Stimulated activated CD8-positive, alpha-beta memory T cell treated with anti-CD3 and anti-CD28 coated beads, Interleukin-15, amount 100 ng/mL, for 4 hours (primary cell): ENCODE measurements around the gene STIP1.

Experiments used
- DNase-seq, 2 donors: peaks; one replicate each; pipeline ENCODE4 v3.0.0-alpha.2; 2020; ENCODE audit warnings: low read depth in 2 of 2

Gene STIP1

DNA sequence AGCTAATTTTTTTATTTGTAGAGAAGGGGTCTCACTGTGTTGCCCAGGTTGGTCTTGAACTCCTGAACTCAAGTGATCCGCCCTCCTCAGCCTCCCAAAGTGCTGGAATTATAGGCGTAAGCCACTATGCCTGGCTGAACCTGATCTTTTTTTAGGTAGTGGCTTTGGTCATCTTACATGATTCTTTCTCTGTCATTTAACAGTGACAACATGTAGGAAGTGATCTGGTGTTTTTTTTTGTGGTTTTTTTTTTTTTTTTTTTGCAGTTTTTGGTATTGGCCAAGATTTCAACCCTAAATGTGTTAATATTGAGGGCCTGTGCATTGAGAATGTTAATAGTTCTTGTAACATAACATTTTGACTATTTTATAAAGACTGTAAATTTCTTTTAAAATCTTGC is 12.5 kb downstream of the STIP1 start:
- no peak for DNase-seq

- no peak for DNase-seq
Measured at GRCh38 chr11:64201543-64201942, 15.6 kb downstream of the STIP1 start.

GRCh38 chr11:64202992-64203391 is 17.0 kb downstream of the STIP1 start:
- DNase-seq, result no peak

GRCh38 chr11:64203421-64204079 is 17.6 kb downstream of the STIP1 start:
- DNase-seq, result no peak

GRCh38 chr11:64204080-64204440 is 18.1 kb downstream of the STIP1 start:
- no peak for DNase-seq

DNA sequence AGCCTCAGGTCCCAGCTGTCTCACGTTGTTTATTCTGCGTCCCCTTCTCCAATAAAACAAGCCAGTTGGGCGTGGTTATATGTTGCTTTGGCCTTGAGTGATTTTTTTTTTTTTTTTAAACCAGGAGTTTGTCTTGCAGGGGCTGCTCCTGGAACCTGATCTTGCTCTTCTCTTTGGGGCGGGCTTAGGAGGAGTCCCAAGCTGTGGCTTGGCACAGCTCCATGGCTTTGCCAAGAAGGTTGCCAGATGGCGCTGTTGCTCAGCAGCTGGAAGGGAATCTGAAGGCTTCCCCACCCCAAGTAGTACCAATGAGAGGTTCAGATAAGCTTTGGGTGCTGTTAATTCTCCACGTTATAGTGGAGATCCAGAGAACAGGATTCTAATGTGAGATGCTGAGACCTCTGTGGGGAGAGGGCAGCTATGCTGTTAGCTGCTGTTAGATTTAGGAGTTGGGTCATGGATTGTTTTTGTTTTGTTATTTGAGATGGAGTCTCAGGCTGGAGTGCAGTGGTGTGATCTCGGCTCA is 18.6 kb downstream of the STIP1 start:
- DNase-seq, result peak in 1 of 2 donors; percentile 62

DNA sequence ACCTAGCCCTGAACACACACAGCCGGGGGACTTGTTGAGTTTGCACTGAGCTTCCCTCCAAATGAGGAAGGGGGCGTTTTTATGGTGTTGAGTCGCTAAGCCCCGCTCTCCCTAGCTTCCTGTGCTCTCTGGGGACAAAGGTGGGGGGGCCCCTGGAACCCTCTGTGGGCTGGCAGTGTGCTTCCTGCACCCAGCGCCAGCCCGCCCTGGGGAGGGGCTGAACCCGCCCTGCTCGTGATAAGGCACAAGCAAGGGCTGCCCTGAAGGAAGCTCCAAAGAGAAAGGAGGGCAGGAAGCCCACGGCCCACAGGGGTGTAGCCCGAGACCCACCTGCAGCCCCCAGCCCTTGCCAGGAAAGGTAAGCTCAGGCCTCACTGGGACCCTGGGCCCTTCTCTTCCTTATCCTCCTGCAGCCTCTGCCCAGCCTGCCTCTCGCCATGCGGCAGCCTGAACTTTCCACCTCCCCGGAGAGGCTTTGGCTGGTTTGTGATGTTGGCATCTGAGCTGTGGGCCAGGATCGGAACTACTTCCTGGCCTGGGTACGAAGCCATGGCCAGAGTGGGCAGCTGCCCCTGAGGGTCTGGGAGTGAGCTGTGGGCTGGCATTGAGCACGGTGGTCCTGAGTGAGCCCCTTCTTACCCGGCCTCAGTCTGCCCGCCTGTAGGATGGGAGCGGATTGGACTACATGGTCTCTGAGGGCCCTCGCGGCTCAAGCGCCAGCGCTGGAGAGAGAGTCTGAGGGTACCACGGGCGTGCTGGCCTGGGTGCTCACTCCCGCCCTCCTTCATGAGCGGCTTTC is 20.7 kb downstream of the STIP1 start, which contains the start of gene FERMT3:
Gene FERMT3 (plus strand): TSS at position 265 of the 799 bp plus-strand sequence. CDS start 644 bp downstream, outside the sequence.
- peak in 1 of 2 donors; percentile 51 for DNase-seq

DNA sequence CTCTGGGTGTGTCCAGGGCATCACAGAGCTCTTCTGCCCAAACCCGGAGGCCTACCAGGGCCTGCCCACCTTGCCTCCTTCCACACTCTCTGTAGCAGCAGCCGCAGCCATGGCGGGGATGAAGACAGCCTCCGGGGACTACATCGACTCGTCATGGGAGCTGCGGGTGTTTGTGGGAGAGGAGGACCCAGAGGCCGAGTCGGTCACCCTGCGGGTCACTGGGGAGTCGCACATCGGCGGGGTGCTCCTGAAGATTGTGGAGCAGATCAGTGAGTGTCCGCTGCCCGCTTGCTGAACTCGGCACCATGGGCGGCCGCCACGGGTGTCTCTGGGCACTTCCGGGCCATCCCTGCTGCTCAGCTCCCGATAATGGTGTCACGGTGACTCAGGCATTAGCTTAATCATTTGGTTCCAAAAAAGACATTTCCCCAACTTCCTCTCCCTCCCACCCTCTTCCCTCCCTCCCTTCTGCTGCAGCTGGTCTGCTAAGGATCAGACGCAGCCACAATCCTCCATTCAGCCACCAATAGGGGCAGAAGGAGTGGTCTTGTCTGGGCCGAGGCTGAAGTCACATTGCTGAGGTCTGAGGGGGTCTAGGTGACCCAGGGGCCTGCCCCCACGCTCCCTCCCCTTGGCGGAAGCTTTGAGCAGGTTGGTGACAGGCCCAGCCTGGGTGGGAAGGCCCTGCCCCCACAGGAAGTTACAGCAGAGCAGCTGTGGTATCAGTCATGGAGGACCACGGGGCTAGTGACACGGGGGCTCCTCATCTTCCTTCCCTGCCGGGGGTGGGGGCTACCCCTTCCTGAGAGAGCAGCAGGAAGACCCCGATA is 21.5 kb downstream of the STIP1 start:
- peak; percentile 72 to 82 for DNase-seq

GRCh38 chr11:64208086-64208795 is 22.3 kb downstream of the STIP1 start:
- no peak for DNase-seq

- no peak for DNase-seq
Measured at GRCh38 chr11:64208796-64209562, 23.0 kb downstream of the STIP1 start.

DNA sequence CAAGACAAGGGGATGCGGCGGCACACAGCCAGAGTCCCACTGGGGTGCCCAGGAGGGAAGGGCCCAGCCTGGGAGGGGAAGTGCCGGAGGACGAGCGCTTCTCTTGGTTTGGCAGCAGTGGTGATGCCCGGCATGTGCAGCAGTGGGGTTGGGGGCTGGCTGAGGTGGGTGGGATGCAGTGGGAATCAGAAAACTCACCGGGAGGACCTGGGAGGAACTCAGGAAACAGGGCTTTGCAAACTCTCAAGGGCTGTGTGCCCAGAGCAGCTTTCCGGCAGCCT is 23.5 kb downstream of the STIP1 start:
- no peak for DNase-seq

GRCh38 chr11:64210301-64211020 is 24.5 kb downstream of the STIP1 start:
- no peak for DNase-seq

DNA sequence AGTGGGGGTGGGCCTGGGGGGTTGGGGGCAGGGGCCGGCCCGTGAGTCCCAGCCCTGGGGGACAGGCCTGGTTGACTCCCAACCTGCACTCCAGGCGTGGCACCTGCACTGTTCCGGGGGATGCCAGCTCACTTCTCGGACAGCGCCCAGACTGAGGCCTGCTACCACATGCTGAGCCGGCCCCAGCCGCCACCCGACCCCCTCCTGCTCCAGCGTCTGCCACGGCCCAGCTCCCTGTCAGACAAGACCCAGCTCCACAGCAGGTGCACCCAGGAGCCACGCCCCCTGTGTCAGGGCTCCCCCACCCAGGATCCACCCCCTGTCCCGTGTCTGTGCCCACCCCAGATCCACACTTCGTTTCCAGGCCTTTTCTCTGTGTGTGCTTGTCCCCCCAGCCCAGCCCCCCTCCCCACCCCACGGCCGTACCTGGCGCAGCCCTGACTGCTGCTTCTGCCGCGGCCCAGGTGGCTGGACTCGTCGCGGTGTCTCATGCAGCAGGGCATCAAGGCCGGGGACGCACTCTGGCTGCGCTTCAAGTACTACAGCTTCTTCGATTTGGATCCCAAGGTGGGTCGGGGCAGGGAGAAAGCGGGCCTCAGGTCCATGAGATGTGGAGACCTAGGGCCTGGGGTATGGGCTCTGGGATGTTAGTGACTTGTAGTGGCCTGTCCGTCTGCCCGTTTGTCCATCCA is 25.4 kb downstream of the STIP1 start:
- no peak for DNase-seq

GRCh38 chr11:64216879-64217278 is 30.9 kb downstream of the STIP1 start:
- no peak for DNase-seq

- DNase-seq, result no peak
Measured at GRCh38 chr11:64218628-64219353, 32.8 kb downstream of the STIP1 start.

GRCh38 chr11:64219354-64219684 is 33.3 kb downstream of the STIP1 start:
- no peak for DNase-seq

GRCh38 chr11:64219755-64220154 is 33.8 kb downstream of the STIP1 start:
- DNase-seq, result no peak

DNA sequence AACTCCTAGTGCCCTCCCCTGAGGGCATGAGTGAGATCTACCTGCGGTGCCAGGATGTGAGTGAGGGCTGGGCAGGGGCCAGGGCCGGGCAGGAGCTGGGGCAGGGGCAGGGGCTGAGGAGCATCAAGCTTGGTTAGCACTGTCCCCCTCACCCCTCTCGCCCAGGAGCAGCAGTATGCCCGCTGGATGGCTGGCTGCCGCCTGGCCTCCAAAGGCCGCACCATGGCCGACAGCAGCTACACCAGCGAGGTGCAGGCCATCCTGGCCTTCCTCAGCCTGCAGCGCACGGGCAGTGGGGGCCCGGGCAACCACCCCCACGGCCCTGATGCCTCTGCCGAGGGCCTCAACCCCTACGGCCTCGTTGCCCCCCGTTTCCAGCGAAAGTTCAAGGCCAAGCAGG is 34.3 kb downstream of the STIP1 start:
- DNase-seq, result no peak

GRCh38 chr11:64220798-64221197 is 34.8 kb downstream of the STIP1 start:
- no peak for DNase-seq
